ENCODE results near the gene SNAI1. TPM values are rescaled to one million over a fixed set of nuclear protein-coding genes. Genes with fewer than 3 reads are reported as not detected.

Gene SNAI1
- total RNA-seq, 1 experiment from 2014 or later, result 0.90 TPM

DNA sequence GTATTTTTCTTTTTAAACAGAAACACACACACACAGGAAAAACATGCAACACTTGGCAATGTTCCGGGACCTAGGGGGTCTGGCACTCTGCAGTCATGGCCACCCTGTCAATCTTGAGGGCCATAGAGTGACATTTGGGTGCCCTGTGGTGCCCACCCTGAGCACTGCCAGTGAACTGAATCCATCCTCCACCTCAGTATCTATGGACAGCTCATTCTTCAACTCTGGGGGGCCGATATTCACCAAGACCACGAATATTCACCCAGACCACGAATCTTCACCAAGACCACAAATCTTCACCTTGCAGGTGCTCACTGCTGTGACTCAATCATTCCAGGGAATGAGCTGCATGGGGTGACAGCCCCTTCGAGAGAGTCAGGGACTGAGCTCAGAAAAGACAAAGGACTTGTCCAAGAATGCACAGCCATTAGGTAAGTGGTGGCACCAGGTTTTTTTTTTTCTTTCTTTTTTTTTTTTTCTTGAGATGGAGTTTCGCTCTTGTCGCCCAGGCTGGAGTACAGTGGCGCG, 19.1 kb downstream of the SNAI1 start:
- BruUV-seq (replicated peaks), result no TSS peak
- TF ChIP-seq, protein P1, sequence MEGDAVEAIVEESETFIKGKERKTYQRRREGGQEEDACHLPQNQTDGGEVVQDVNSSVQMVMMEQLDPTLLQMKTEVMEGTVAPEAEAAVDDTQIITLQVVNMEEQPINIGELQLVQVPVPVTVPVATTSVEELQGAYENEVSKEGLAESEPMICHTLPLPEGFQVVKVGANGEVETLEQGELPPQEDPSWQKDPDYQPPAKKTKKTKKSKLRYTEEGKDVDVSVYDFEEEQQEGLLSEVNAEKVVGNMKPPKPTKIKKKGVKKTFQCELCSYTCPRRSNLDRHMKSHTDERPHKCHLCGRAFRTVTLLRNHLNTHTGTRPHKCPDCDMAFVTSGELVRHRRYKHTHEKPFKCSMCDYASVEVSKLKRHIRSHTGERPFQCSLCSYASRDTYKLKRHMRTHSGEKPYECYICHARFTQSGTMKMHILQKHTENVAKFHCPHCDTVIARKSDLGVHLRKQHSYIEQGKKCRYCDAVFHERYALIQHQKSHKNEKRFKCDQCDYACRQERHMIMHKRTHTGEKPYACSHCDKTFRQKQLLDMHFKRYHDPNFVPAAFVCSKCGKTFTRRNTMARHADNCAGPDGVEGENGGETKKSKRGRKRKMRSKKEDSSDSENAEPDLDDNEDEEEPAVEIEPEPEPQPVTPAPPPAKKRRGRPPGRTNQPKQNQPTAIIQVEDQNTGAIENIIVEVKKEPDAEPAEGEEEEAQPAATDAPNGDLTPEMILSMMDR (IDR thresholded peaks at IDR 0.05; ENCODE audit: unreplicated experiment), result no peak
- H3K27ac Mint-ChIP-seq (ENCODE audit: unreplicated experiment), result no peak overlapping the region
- H3K36me3 Mint-ChIP-seq (ENCODE audit: insufficient read depth, unreplicated experiment), result peaks cover 5% of the 10 kb centered on the region
- CTCF ChIA-PET, result interaction anchor here (0.6 to 0.9 kb wide), 3 partner anchors 70 to 1105 kb away, joined by 4 to 9 read pairs (median 4); no protein-coding TSS in a partner anchor
- H3K27me3 Mint-ChIP-seq (ENCODE audit: unreplicated experiment), result no peaks in the 10 kb centered on the region
- no peak for DNase-seq
- no peaks in the 10 kb centered on the region for H3K9me3 Mint-ChIP-seq (ENCODE audit: low read depth, unreplicated experiment)
- no peak overlapping the region for H3K4me3 Mint-ChIP-seq (ENCODE audit: low read depth, unreplicated experiment)
- peaks cover 9% of the 10 kb centered on the region for H3K4me1 Mint-ChIP-seq (ENCODE audit: low read depth, unreplicated experiment)
- intact Hi-C loops (cut with micrococcal nuclease; ENCODE audit: unreplicated experiment), result no loop called here

DNA sequence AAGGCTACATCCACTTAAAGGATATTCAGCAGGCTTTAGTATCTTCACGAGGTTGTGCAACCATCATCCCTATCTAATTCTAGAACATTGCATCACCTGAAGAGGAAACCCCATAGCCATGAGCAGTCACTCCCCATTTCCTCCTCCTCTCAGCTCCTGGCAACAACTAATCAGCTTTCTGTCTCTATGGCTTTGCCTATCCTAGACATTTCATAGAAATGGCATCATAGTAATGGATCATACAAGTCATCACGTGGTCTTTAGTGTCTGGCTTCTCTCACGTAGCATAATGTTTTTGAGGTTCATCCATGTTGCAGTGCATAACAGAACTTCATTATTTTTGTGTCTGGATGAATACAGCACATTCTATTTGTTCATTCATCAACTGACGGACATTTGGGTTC, 20.5 kb downstream of the SNAI1 start:
- Mint-ChIP-seq H3K27me3 (ENCODE audit: unreplicated experiment) (no peaks in the 10 kb centered on the region), H3K27ac (ENCODE audit: unreplicated experiment) (no peak overlapping the region), H3K36me3 (ENCODE audit: insufficient read depth, unreplicated experiment) (peaks cover 5% of the 10 kb centered on the region), H3K4me3 (ENCODE audit: low read depth, unreplicated experiment) (no peak overlapping the region), H3K4me1 (ENCODE audit: low read depth, unreplicated experiment) (peaks cover 9% of the 10 kb centered on the region), H3K9me3 (ENCODE audit: low read depth, unreplicated experiment) (no peaks in the 10 kb centered on the region)
- intact Hi-C loops (cut with micrococcal nuclease; ENCODE audit: unreplicated experiment), result no loop called here
- DNase-seq, result no peak
- TF ChIP-seq, protein P1 (IDR thresholded peaks at IDR 0.05; ENCODE audit: unreplicated experiment), result no peak
- CTCF ChIA-PET, result interaction anchor here (0.6 kb wide), 1 partner anchor 176 kb away, joined by 5 read pairs; no protein-coding TSS in a partner anchor
- BruUV-seq (replicated peaks), result no TSS peak

DNA sequence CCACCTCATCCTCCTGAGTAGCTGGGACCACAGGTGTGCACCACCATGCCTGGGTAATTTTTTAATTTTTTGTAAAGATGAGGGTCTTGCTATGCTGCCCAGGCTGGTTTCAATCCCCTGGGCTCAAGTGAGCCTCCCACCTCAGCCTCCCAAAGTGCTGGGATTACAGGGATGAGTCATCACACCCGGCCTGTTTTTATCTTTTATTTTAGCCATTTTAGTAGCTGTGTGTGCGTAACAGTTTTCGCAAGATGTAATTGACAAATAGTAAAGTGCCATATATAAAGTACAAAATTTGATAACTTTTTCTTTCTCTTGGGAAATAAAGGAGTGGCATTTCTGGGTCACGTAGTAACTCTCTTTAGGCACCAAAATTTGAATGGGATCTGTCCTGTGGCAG, 21.4 kb downstream of the SNAI1 start:
- Mint-ChIP-seq H3K9me3 (ENCODE audit: low read depth, unreplicated experiment) (no peaks in the 10 kb centered on the region), H3K27me3 (ENCODE audit: unreplicated experiment) (no peaks in the 10 kb centered on the region), H3K4me1 (ENCODE audit: low read depth, unreplicated experiment) (peaks cover 9% of the 10 kb centered on the region), H3K27ac (ENCODE audit: unreplicated experiment) (no peak overlapping the region), H3K36me3 (ENCODE audit: insufficient read depth, unreplicated experiment) (peaks cover 5% of the 10 kb centered on the region), H3K4me3 (ENCODE audit: low read depth, unreplicated experiment) (no peak overlapping the region)
- TF ChIP-seq, protein P1 (IDR thresholded peaks at IDR 0.05; ENCODE audit: unreplicated experiment), result no peak
- CTCF ChIA-PET, result interaction anchor here (1.2 kb wide), 1 partner anchor 67 kb away, joined by 7 read pairs; no protein-coding TSS in a partner anchor
- intact Hi-C loops (cut with micrococcal nuclease; ENCODE audit: unreplicated experiment), result no loop called here
- BruUV-seq (replicated peaks), result no TSS peak
- no peak for DNase-seq

DNA sequence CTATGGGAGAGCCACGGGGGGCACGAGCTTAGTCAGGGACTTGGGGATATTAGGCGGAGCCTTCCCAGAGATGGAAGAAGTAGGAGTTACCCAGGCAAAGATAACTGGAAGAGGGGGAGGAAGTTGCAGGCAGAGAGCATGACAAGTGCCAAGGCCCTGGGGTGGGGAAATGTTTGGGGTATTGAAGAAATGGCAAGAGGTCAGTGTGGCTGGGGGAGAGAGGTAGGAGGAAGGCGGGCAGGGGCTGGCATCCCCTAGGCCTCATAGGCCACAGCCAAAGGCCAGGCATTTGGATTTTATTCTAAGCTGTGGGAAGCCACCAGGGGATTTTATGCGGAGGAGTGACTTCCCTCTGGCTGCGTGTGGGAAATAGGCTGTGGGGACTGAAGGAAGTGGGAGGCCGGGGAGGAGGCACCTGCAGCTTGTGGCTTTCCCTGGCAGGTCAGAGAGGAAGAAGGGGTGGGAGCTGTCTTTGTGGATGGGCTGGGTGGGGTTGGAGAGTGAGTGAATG, 22.7 kb downstream of the SNAI1 start:
- no peak for DNase-seq
- intact Hi-C loops (cut with micrococcal nuclease; ENCODE audit: unreplicated experiment), result no loop called here
- BruUV-seq (replicated peaks), result no TSS peak
- Mint-ChIP-seq H3K9me3 (ENCODE audit: low read depth, unreplicated experiment) (no peaks in the 10 kb centered on the region), H3K36me3 (ENCODE audit: insufficient read depth, unreplicated experiment) (peaks cover 5% of the 10 kb centered on the region), H3K27me3 (ENCODE audit: unreplicated experiment) (no peaks in the 10 kb centered on the region), H3K4me3 (ENCODE audit: low read depth, unreplicated experiment) (no peak overlapping the region), H3K4me1 (ENCODE audit: low read depth, unreplicated experiment) (peaks cover 6% of the 10 kb centered on the region), H3K27ac (ENCODE audit: unreplicated experiment) (no peak overlapping the region)
- CTCF ChIA-PET, result interaction anchor here (0.7 to 1.2 kb wide), 2 partner anchors 14 to 66 kb away, joined by 3 read pairs; no protein-coding TSS in a partner anchor
- TF ChIP-seq, protein P1 (IDR thresholded peaks at IDR 0.05; ENCODE audit: unreplicated experiment), result no peak

All from Calu3 (cell line).